K562 (cell line): Measurements from ENCODE around the gene HK1. TPM values are rescaled to one million over a fixed set of nuclear protein-coding genes. Genes with fewer than 3 reads are reported as not detected.

Experiments
- ARID2 ChIP-seq: fragments of 450-650 bp; IDR thresholded peaks from 2 replicates; pipeline ENCODE4 v1.6.1; 2017; ENCODE audit warnings: antibody characterized with exemption, mild to moderate bottlenecking
- CREB1 ChIP-seq, 2 experiments: sonication (generic) in 1 of 2; formaldehyde crosslinking in 1 of 2; IDR thresholded peaks; 2 replicates each; pipeline versions ENCODE4 v1.6.1 to v1.8.0; 2012 to 2022; ENCODE audit warnings: inconsistent platforms in 1 of 2, mild to moderate bottlenecking in 1 of 2, missing genetic modification reagents in 1 of 2, moderate library complexity in 1 of 2
- ETV1 ChIP-seq: fragments of 450-650 bp; conservative IDR thresholded peaks from 2 replicates; pipeline ENCODE4 v1.6.1; 2016; ENCODE audit warnings: missing genetic modification characterization, control low read depth, low read depth, missing compliant biosample characterization
- MEIS2 ChIP-seq: fragments of 450-650 bp; IDR thresholded peaks from 2 replicates; pipeline ENCODE4 v1.6.1; 2014; ENCODE audit warnings: mild to moderate bottlenecking; ENCODE audit not compliant: partially characterized antibody
- PTBP1 ChIP-seq: fragments of 200-400 bp; formaldehyde crosslinking; IDR thresholded peaks from 2 replicates; pipeline ENCODE4 v1.6.1; 2017; ENCODE audit warnings: low read depth, low read length
- SIRT6 ChIP-seq: IDR thresholded peaks from one replicate; pipeline ENCODE4 v1.6.1; 2012; ENCODE audit warnings: low read depth, mild to moderate bottlenecking, control low read depth, inconsistent platforms, low read length, moderate library complexity
- TCF3 ChIP-seq: sonication (generic); formaldehyde crosslinking; IDR thresholded peaks from 2 replicates; pipeline ENCODE4 v1.4.0; 2020; ENCODE audit warnings: mild to moderate bottlenecking, missing genetic modification reagents
- THRB ChIP-seq: fragments of 450-650 bp; formaldehyde crosslinking; conservative IDR thresholded peaks from 2 replicates; pipeline ENCODE4 v1.4.0; 2022; ENCODE audit warnings: mild to moderate bottlenecking, missing genetic modification characterization
- UBTF ChIP-seq, 2 experiments: IDR thresholded peaks; 2 replicates each; pipeline ENCODE4 v1.6.1; 2012; ENCODE audit warnings: improper control_type of control experiment in 2 of 2, low read depth in 2 of 2, low read length in 2 of 2, borderline replicate concordance in 1 of 2
- ZNF133 ChIP-seq: fragments of 250-450 bp; sonication (Bioruptor Pico); IDR thresholded peaks from 2 replicates; pipeline ENCODE4 v1.4.0; 2020; ENCODE audit warnings: mild to moderate bottlenecking
- ZNF224 ChIP-seq: sonication (generic); formaldehyde crosslinking; IDR thresholded peaks from 2 replicates; pipeline ENCODE4 v1.8.0; 2022; ENCODE audit warnings: mild to moderate bottlenecking, missing genetic modification reagents
- ZNF232 ChIP-seq: sonication (generic); formaldehyde crosslinking; IDR thresholded peaks from 2 replicates; pipeline ENCODE4 v1.8.0; 2022; ENCODE audit warnings: mild to moderate bottlenecking, missing genetic modification reagents
- polyA plus RNA-seq, 8 experiments: library from polyadenylated mRNA; depleted of rRNA in 4 of 8; stranded (reverse) in 5 of 8; unstranded in 3 of 8; fragments of >200 nt; fragmentation: Nextera tagmentation in 2 of 8; fragmentation: Illumina TruSeq in 1 of 8; extraction: Ambion mirVana in 2 of 8; extraction: Trizol in 1 of 8; gene quantifications; 2 replicates each; pipeline versions ENCODE4 v1.2.1 to v1.2.3, GENCODE V29; 2011 to 2014; ENCODE audit warnings: inconsistent platforms in 1 of 8, missing spikeins in 1 of 8
- total RNA-seq, 7 experiments: library from RNA; depleted of rRNA in 6 of 7; stranded (reverse); fragments of >200 nt in 6 of 7; fragmentation: Illumina TruSeq in 2 of 7; extraction: Trizol in 2 of 7; gene quantifications; 2 replicates each; pipeline versions ENCODE4 v1.2.1 to v1.2.3, GENCODE V29; 2011 to 2021; ENCODE audit warnings: low replicate concordance in 1 of 7
- TF ChIP-seq, protein P1 (sequence below): fragments of 200-800 bp; sonication (Bioruptor generic); IDR thresholded peaks from 2 replicates; pipeline ENCODE4 v1.6.1; 2017; ENCODE audit warnings: missing genetic modification characterization, missing compliant biosample characterization
- TF ChIP-seq, protein P2 (sequence below), 2 experiments: fragments of 450-650 bp; IDR thresholded peaks; 2 replicates each; pipeline ENCODE4 v1.6.1; 2018; ENCODE audit warnings: mild to moderate bottlenecking in 2 of 2, low read depth in 1 of 2; ENCODE audit not compliant: partially characterized antibody in 2 of 2
- TF ChIP-seq, protein P3 (sequence below): fragments of 250-450 bp; sonication (Bioruptor Pico); IDR thresholded peaks from 2 replicates; pipeline ENCODE4 v1.8.0; 2021; ENCODE audit warnings: moderate library complexity, mild to moderate bottlenecking, inconsistent platforms
- TF ChIP-seq, protein P4 (sequence below): fragments of 250-450 bp; sonication (Bioruptor Pico); IDR thresholded peaks from 2 replicates; pipeline ENCODE4 v1.5.0; 2021

HK1 gene
- total and polyA plus RNA-seq, 9 of the 15 experiments (the other 6 are each of a cell fraction or from before 2014, with no cell fraction given): 29.2 to 444 (median 193) TPM

- TF ChIP-seq, protein P1, sequence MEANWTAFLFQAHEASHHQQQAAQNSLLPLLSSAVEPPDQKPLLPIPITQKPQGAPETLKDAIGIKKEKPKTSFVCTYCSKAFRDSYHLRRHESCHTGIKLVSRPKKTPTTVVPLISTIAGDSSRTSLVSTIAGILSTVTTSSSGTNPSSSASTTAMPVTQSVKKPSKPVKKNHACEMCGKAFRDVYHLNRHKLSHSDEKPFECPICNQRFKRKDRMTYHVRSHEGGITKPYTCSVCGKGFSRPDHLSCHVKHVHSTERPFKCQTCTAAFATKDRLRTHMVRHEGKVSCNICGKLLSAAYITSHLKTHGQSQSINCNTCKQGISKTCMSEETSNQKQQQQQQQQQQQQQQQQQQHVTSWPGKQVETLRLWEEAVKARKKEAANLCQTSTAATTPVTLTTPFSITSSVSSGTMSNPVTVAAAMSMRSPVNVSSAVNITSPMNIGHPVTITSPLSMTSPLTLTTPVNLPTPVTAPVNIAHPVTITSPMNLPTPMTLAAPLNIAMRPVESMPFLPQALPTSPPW (CRISPR knock-in tag): peak; percentile 56
- TF ChIP-seq ZNF232 (CRISPR knock-in tag) (no peak), CREB1 (IDR thresholded peaks at IDR 0.05) (peak; percentile 69), CREB1 (CRISPR knock-in tag; IDR thresholded peaks at IDR 0.05) (0 out of 2 replicates have a peak, but pooled peaks have one; percentile 63), THRB (CRISPR knock-in tag) (peak; percentile 97), PTBP1 (no peak), UBTF (IDR thresholded peaks at IDR 0.05; ENCODE audit: borderline replicate concordance in 1 of 2, low read depth in 2 of 2, low read length in 2 of 2) (peak in 1 of 2 experiments; percentile 51; a peak in 1 of 4 replicates), ETV1 (tag) (0 out of 2 replicates have a peak, but pooled peaks have one; percentile 8), ZNF224 (CRISPR knock-in tag) (0 out of 2 replicates have a peak, but pooled peaks have one; percentile 27), ZNF133 (0 out of 2 replicates have a peak, but pooled peaks have one; percentile 18), SIRT6 (no peak), MEIS2 (peak; percentile 66), TCF3 (CRISPR knock-in tag) (peak; percentile 92), ARID2 (peak; percentile 69)
- TF ChIP-seq, protein P2, sequence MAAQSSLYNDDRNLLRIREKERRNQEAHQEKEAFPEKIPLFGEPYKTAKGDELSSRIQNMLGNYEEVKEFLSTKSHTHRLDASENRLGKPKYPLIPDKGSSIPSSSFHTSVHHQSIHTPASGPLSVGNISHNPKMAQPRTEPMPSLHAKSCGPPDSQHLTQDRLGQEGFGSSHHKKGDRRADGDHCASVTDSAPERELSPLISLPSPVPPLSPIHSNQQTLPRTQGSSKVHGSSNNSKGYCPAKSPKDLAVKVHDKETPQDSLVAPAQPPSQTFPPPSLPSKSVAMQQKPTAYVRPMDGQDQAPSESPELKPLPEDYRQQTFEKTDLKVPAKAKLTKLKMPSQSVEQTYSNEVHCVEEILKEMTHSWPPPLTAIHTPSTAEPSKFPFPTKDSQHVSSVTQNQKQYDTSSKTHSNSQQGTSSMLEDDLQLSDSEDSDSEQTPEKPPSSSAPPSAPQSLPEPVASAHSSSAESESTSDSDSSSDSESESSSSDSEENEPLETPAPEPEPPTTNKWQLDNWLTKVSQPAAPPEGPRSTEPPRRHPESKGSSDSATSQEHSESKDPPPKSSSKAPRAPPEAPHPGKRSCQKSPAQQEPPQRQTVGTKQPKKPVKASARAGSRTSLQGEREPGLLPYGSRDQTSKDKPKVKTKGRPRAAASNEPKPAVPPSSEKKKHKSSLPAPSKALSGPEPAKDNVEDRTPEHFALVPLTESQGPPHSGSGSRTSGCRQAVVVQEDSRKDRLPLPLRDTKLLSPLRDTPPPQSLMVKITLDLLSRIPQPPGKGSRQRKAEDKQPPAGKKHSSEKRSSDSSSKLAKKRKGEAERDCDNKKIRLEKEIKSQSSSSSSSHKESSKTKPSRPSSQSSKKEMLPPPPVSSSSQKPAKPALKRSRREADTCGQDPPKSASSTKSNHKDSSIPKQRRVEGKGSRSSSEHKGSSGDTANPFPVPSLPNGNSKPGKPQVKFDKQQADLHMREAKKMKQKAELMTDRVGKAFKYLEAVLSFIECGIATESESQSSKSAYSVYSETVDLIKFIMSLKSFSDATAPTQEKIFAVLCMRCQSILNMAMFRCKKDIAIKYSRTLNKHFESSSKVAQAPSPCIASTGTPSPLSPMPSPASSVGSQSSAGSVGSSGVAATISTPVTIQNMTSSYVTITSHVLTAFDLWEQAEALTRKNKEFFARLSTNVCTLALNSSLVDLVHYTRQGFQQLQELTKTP (IDR thresholded peaks at IDR 0.05; ENCODE audit: low read depth in 1 of 2, partially characterized antibody in 2 of 2): peak; percentile 83
- TF ChIP-seq, protein P3, sequence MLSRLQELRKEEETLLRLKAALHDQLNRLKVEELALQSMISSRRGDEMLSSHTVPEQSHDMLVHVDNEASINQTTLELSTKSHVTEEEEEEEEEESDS (CRISPR knock-in tag): no peak
- TF ChIP-seq, protein P4, sequence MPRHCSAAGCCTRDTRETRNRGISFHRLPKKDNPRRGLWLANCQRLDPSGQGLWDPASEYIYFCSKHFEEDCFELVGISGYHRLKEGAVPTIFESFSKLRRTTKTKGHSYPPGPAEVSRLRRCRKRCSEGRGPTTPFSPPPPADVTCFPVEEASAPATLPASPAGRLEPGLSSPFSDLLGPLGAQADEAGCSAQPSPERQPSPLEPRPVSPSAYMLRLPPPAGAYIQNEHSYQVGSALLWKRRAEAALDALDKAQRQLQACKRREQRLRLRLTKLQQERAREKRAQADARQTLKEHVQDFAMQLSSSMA (CRISPR knock-in tag): 0 out of 2 replicates have a peak, but pooled peaks have one; percentile 35
Observed at GRCh38 chr10:69315610-69316312, 37.5 kb downstream of the HK1 start (continued).
